ENCODE results near the gene ZNF76. TPM values are rescaled to one million over a fixed set of nuclear protein-coding genes. Genes with fewer than 3 reads are reported as not detected.

The ZNF76 gene
- total RNA-seq, 2 donors from 2014 or later: 39.5 to 75.5 TPM

DNA sequence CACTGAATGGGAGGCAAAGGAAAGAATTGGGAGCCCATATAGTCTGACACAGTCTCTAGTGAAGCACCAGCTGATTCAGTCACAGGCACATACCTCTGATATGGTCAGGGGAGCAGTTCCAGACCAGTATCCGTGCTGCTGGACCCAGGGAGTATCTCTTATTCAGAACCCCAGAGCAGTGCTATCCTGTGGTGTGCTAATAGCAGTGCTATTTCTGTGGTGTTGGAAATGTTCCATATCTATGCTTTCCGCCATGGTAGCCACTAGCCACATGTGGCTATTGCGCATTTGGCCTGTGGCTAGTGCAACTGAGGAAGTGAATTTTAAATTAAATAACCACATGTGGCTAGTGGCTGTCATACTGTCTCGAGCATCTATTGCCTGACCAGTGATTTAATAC, 34.8 kb upstream of the ZNF76 start:
- 76% methylated on average over 4 of the region's 4 CpGs for WGBS
- no peak for TF ChIP-seq POLR2A (IDR thresholded peaks at IDR 0.05)
- no peak for TF ChIP-seq POLR2AphosphoS5 (IDR thresholded peaks at IDR 0.05)
- TF ChIP-seq, protein P1, sequence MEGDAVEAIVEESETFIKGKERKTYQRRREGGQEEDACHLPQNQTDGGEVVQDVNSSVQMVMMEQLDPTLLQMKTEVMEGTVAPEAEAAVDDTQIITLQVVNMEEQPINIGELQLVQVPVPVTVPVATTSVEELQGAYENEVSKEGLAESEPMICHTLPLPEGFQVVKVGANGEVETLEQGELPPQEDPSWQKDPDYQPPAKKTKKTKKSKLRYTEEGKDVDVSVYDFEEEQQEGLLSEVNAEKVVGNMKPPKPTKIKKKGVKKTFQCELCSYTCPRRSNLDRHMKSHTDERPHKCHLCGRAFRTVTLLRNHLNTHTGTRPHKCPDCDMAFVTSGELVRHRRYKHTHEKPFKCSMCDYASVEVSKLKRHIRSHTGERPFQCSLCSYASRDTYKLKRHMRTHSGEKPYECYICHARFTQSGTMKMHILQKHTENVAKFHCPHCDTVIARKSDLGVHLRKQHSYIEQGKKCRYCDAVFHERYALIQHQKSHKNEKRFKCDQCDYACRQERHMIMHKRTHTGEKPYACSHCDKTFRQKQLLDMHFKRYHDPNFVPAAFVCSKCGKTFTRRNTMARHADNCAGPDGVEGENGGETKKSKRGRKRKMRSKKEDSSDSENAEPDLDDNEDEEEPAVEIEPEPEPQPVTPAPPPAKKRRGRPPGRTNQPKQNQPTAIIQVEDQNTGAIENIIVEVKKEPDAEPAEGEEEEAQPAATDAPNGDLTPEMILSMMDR (IDR thresholded peaks at IDR 0.05): no peak
- no peak for DNase-seq (ENCODE audit: low spot score)
- H3K4me3 ChIP-seq: no peak overlapping the region
- no peak overlapping the region for H3K27ac ChIP-seq
- H3K4me1 ChIP-seq (replicated peaks): no peaks in the 10 kb centered on the region
- H3K36me3 ChIP-seq: no peaks in the 10 kb centered on the region
- no peaks in the 10 kb centered on the region for H3K27me3 ChIP-seq (replicated peaks; ENCODE audit: insufficient read depth)
- no peaks in the 10 kb centered on the region for H3K9me3 ChIP-seq
- intact Hi-C loops (cut with DNase I): no loop called here

DNA sequence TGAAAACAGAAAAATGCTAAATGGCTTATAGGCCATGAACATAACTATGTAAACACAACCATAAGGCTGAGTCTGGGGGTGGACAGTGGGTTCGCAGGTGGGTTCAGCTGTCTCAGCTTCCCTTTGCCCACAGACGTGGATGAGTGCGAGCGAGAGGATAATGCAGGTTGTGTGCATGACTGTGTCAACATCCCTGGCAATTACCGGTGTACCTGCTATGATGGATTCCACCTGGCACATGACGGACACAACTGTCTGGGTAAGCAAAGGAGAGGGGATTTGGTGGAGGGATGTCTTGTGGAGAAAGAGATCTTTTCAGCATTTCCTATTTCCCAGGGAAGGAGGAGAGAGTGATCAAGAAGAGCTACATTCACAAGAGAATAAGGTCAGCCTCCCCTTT, 31.1 kb upstream of the ZNF76 start:
- TF ChIP-seq, protein P1 (IDR thresholded peaks at IDR 0.05): no peak
- TF ChIP-seq POLR2A (IDR thresholded peaks at IDR 0.05) (no peak), POLR2AphosphoS5 (IDR thresholded peaks at IDR 0.05) (no peak)

DNA sequence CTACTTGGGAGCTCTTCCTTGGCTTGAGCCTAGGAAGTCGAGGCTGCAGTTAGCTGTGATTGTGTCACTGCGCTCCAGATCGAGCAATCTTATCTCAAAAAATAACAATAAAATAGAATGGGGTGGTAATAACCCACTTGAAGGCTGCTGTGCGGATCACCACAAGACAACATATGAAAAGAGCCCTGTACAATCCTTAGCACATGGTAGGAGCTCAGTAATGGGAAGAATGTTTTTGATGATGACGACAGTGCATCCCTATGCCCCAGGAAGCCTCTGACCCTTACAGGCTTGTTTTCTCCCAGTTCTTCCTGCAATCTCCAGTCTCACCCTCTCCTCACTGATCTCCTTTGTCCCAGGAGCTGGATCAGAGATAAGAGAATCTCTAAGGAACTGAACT, 30.2 kb upstream of the ZNF76 start:
- DNase-seq (ENCODE audit: low spot score): no peak
- H3K27ac ChIP-seq: no peak overlapping the region
- no peak overlapping the region for H3K4me3 ChIP-seq
- 91% methylated on average over 5 of the region's 5 CpGs for WGBS
- H3K27me3 ChIP-seq (replicated peaks; ENCODE audit: insufficient read depth): no peaks in the 10 kb centered on the region
- intact Hi-C loops (cut with DNase I): no loop called here
- no peaks in the 10 kb centered on the region for H3K4me1 ChIP-seq (replicated peaks)
- H3K9me3 ChIP-seq: no peaks in the 10 kb centered on the region
- TF ChIP-seq, protein P1 (IDR thresholded peaks at IDR 0.05): no peak
- TF ChIP-seq POLR2A (IDR thresholded peaks at IDR 0.05): no peak
- TF ChIP-seq POLR2AphosphoS5 (IDR thresholded peaks at IDR 0.05): no peak
- no peaks in the 10 kb centered on the region for H3K36me3 ChIP-seq

More for the DNA sequence above, 31.1 kb upstream of the ZNF76 start:
- intact Hi-C loops (cut with DNase I): no loop called here
- Histone ChIP-seq H3K9me3 (no peaks in the 10 kb centered on the region), H3K27ac (no peak overlapping the region), H3K27me3 (replicated peaks; ENCODE audit: insufficient read depth) (no peaks in the 10 kb centered on the region), H3K36me3 (no peaks in the 10 kb centered on the region), H3K4me1 (replicated peaks) (no peaks in the 10 kb centered on the region), H3K4me3 (no peak overlapping the region)
- 89% methylated on average over 6 of the region's 6 CpGs for WGBS
- DNase-seq (ENCODE audit: low spot score): no peak

DNA sequence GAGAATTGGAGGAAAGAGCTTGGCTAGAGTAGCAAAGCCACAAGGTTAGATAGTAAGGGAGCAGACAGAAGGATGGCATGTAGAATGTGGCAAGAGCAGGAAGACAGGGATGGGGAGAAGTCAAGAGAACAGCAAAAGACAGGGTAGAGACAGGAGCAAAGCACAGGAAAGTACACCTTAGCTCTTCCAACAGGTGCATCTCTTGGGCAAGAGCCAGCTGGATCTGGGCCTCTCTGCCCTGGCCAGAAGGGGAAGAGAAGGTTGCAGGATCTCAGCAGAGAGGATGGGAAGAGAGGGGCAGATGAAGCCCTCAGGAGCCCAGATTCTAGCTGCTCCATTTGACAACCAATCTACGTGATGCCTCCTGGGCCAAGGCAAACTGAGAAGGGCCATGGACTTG, 29.0 kb upstream of the ZNF76 start:
- Histone ChIP-seq H3K27ac (no peak overlapping the region), H3K36me3 (no peaks in the 10 kb centered on the region), H3K4me1 (replicated peaks) (no peaks in the 10 kb centered on the region), H3K4me3 (no peak overlapping the region), H3K27me3 (replicated peaks; ENCODE audit: insufficient read depth) (no peaks in the 10 kb centered on the region), H3K9me3 (no peaks in the 10 kb centered on the region)
- TF ChIP-seq POLR2AphosphoS5 (IDR thresholded peaks at IDR 0.05) (no peak), POLR2A (IDR thresholded peaks at IDR 0.05) (no peak)
- TF ChIP-seq, protein P1 (IDR thresholded peaks at IDR 0.05): no peak
- WGBS: 100% methylated on average over 1 of the region's 1 CpG
- no peak for DNase-seq (ENCODE audit: low spot score)
- intact Hi-C loops (cut with DNase I): no loop called here

DNA sequence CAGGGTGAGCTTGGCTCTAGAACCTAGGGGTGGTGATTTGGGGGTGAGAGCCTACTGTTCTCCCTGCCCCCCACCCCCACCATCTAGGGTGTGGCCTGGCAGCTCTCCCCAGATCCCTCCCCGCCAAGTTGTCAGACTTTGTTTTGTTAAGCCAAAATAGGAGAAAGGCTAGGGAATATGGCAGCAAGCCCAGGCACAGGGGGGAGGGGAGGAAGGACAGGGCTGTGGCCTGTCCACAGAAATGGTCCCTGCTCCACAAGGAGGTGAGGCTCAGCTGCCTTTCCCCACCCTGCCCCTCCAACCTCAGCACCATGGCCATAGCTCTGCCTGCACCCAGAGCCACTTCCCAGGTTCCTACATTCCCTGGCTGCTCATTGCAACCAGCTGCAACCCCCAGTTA, 28.6 kb upstream of the ZNF76 start:
- H3K4me3 ChIP-seq: no peak overlapping the region
- no peaks in the 10 kb centered on the region for H3K27me3 ChIP-seq (replicated peaks; ENCODE audit: insufficient read depth)
- H3K9me3 ChIP-seq: no peaks in the 10 kb centered on the region
- TF ChIP-seq POLR2AphosphoS5 (IDR thresholded peaks at IDR 0.05): peak; percentile 25
- TF ChIP-seq, protein P1 (IDR thresholded peaks at IDR 0.05): no peak
- no peaks in the 10 kb centered on the region for H3K36me3 ChIP-seq
- 54% methylated on average over 1 of the region's 1 CpG for WGBS
- H3K4me1 ChIP-seq (replicated peaks): no peaks in the 10 kb centered on the region
- intact Hi-C loops (cut with DNase I): no loop called here
- H3K27ac ChIP-seq: no peak overlapping the region
- DNase-seq (ENCODE audit: low spot score): no peak
